Fibroblast of the aortic adventitia (primary cell): ENCODE data around the gene FBXO40. TPM values are rescaled to one million over a fixed set of nuclear protein-coding genes. Genes with fewer than 3 reads are reported as not detected.
A peak's percentile ranks its signal among the peaks of the same experiment; 100 is the strongest.
"Not testable (repeated sequence)": the region's sequence is repeated elsewhere in the genome, so short reads cannot be mapped to it uniquely, and the experiment has no call there.

Experiments used
- DNase-seq: peaks from one replicate; pipeline ENCODE4 v3.0.0-alpha.2; 2010; ENCODE audit warnings: low read depth
- H3K4me3 ChIP-seq: 2 replicates; pipeline ENCODE4 v1.5.1; 2011; ENCODE audit warnings: low read depth, mild to moderate bottlenecking, control low read depth, low read length, moderate library complexity
- total RNA-seq: library from RNA; depleted of rRNA; stranded (reverse); fragments of >200 nt; gene quantifications from 2 replicates; pipeline ENCODE4 v1.2.3, GENCODE V29; 2012; ENCODE audit warnings: low replicate concordance
- TF ChIP-seq, protein P1 (sequence below): IDR thresholded peaks from 2 replicates; pipeline ENCODE4 v1.5.1; 2011; ENCODE audit warnings: mild to moderate bottlenecking, low read length, control low read depth, inconsistent platforms; ENCODE audit not compliant: insufficient read depth

Gene FBXO40
- total RNA-seq, 1 donor: under 0.01 TPM

DNA sequence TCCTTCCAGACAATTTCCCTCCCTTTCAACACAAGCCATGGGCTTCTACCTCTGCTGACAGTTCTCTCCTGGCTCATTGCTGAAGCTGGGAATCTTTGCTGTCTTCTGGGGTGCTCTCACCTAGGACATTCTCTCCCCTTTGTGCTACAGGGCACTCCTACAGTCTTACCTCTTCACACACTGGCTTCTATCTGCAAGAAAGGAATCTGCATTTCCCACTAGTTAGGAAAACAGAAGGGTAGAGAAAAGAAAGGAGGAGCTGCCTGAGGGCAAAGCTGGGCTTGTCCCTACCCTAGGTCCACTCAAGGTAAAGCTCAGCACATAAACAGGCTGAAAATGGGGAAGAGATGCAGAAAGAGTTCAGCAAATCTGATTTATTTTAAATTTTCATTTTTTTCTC, 31.0 kb upstream of the FBXO40 start:
- TF ChIP-seq, protein P1, sequence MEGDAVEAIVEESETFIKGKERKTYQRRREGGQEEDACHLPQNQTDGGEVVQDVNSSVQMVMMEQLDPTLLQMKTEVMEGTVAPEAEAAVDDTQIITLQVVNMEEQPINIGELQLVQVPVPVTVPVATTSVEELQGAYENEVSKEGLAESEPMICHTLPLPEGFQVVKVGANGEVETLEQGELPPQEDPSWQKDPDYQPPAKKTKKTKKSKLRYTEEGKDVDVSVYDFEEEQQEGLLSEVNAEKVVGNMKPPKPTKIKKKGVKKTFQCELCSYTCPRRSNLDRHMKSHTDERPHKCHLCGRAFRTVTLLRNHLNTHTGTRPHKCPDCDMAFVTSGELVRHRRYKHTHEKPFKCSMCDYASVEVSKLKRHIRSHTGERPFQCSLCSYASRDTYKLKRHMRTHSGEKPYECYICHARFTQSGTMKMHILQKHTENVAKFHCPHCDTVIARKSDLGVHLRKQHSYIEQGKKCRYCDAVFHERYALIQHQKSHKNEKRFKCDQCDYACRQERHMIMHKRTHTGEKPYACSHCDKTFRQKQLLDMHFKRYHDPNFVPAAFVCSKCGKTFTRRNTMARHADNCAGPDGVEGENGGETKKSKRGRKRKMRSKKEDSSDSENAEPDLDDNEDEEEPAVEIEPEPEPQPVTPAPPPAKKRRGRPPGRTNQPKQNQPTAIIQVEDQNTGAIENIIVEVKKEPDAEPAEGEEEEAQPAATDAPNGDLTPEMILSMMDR: no peak
- DNase-seq: no peak
- no peak overlapping the region for H3K4me3 ChIP-seq

DNA sequence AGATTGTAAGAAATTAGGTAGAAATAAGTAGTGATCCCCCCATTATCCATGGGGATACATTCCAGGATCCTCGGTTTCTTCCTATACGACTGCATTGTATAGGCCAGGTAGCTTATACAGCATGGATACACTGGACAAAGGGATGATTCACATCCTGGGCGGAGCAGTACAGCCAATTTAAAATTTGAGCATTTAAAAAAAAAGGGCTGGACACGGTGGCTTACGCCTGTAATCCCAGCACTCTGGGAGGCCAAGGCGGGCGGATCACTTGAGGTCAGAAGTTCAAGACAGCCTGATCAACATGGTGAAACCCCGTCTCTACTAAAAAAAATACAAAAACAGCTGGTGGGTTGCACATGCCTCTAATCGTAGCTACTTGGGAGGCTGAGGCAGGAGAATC, 26.4 kb upstream of the FBXO40 start:
- TF ChIP-seq, protein P1: no peak
- no peak for DNase-seq
- no peak overlapping the region for H3K4me3 ChIP-seq

DNA sequence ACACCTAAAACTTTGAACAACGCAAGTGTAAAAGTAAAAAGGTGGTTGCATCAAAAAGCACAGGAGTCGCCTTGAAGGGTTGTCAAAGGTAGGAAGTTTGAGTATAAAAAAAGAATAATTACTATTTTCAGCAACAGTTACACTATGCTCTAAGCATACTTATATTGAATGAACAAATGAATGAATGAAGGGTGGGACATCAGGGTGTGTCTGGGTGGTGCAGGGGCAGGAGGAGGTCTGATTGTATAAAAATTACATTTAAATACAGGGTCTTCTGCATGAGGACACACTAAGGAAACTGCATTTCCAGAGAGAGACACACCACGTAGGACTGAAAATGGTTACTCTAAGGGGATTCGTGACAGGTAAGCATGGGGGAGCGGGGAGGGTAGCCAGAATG, 25.5 kb upstream of the FBXO40 start, which contains the start of gene ARGFX:
Gene ARGFX, plus strand, starts transcription at position 301 of the 400 bp plus-strand sequence. CDS start 2,765 bp downstream, outside the sequence.
- no peak within 1 kb of the TSS for H3K4me3 ChIP-seq
- TF ChIP-seq, protein P1: no peak
- no peak for DNase-seq

DNA sequence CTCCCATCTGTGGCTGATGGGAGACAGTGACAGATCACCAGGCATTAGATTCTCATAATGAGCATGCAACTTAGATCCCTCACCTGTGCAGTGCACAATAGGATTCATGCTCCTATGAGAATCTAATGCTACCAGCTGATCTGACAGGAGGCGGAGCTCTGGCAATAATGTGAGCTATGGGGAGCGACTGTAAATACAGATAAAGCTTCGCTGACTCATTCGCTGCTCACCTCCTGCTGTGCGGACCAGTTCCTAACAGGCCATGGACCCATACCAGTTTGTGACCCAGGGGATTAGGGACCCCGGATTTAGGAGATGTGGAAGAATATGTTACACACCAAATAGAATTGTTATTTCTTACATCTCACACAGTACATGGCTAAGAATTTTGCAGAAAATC, 18.7 kb upstream of the FBXO40 start:
- peak; percentile 9 for DNase-seq
- TF ChIP-seq, protein P1: no peak
- H3K4me3 ChIP-seq: no peak overlapping the region

DNA sequence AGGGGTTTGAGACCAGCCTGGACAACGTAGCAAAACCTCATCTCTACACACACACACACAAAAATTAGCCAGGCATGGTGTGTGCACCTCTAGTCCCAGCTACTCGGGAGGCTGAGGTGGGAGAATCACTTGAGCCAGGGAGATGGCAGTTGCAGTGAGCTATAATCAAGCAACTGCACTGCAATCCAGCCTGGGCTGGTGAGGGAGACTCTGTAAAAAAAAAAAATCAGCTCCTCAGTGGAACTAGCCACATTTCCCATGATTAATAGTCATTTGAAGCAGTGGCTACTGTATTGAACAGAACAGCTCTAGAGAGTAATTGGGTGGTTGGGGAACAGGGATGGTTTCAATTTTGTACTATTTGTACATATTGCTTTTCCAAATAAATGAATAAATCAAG, 11.5 kb upstream of the FBXO40 start:
- no peak for DNase-seq
- TF ChIP-seq, protein P1: no peak

DNA sequence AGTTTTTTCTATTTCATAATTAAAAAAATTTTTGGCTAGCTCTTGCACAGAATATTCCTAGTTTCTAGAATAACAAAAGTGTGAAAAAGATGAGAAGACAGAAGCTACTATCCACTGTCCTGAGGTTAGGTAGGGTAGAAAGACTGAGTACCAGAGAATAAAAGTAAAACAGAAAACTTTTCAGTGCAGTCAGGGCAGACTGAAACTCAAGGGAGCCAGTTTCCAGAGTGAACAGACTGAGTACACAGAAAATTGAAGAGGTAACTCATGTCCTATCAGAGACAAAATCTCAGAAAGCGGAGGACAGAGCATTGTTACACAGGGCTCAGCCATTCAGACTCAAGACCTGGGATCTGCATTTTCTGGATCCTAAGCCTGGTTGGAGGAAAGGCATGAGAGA, 8.8 kb upstream of the FBXO40 start:
- H3K4me3 ChIP-seq: no peak overlapping the region
- DNase-seq: no peak
- TF ChIP-seq, protein P1: no peak

More for the DNA sequence above, 11.5 kb upstream of the FBXO40 start:
- no peak overlapping the region for H3K4me3 ChIP-seq

DNA sequence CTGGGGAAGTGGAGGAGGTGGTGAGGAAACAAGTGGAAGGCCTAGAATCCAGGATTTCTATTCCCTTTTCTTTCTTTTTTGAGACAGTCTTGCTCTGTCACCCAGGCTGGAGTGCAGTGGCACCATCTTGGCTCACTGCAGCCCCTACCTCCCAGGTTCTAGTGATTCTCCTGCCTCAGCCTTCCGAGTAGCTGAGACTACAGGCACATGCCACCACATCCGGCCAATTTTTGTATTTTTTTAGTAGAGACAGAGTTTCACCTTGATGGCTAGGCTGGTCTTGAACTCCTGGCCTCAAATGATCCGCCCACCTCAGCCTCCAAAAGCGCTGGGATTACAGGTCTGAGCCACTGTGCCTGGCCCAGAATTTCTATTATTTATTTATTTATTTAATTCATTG, 627 bp downstream of the FBXO40 start:
- H3K4me3 ChIP-seq, DNase-seq: not testable (repeated sequence)

DNA sequence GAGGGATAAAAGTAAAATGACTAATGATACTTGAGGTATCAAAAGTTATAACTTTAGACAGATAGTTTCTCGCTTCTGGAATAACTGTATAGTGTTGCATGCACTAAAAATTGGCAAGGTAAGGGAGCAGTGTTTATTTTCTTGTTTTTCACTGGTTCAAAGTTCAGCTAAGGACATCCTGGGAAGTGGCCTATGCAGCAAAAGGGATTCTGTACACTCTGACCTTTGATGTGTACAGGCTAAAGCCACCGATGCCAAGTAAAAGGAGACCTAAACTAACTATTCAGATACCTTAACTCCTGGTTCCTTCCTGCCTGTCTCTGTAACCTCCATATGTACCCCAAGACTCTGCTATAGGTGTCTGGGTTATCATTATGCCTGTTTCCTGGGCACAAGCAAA, 1.7 kb downstream of the FBXO40 start:
- TF ChIP-seq, protein P1: no peak

More for the DNA sequence above, 1.7 kb downstream of the FBXO40 start:
- H3K4me3 ChIP-seq: no peak overlapping the region
- DNase-seq: no peak
